OCI-LY1 (cell line): ENCODE data around the gene TXNRD1.

Source experiments
- EZH2 ChIP-seq: fragments of 200-600 bp; sonication (generic), shearing (Covaris generic); IDR thresholded peaks from 2 replicates; pipeline ENCODE4 v1.8.0; 2017; ENCODE audit warnings: borderline replicate concordance, mixed run types, mild to moderate bottlenecking, antibody characterized with exemption, low read length, moderate library complexity, mixed read lengths
- TF ChIP-seq, protein P1 (sequence below): fragments of 200-600 bp; sonication (generic), shearing (Covaris generic); IDR thresholded peaks from 2 replicates; pipeline ENCODE4 v1.5.1; 2017; ENCODE audit warnings: mild to moderate bottlenecking, antibody characterized with exemption, low read length, moderate library complexity, mixed read lengths

DNA sequence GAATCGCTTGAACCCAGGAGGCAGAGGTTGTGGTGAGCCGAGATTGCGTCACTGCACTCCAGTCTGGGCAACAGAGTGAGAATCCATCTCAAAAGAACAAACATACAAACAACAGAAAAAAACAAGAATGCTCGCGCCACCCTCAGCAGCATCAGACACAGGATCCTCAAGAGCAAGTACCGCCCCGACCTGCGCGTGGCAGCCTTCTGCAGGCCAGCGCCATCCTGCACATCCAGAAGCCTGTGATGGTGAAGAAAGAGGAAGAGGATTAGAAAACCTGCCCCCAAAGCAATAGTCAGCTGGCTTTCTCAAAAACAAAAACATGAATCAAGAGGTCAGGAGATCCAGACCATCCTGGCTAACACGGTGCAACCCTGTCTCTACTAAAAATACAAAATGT is 57.9 kb downstream of the TXNRD1 start:
- TF ChIP-seq, protein P1, sequence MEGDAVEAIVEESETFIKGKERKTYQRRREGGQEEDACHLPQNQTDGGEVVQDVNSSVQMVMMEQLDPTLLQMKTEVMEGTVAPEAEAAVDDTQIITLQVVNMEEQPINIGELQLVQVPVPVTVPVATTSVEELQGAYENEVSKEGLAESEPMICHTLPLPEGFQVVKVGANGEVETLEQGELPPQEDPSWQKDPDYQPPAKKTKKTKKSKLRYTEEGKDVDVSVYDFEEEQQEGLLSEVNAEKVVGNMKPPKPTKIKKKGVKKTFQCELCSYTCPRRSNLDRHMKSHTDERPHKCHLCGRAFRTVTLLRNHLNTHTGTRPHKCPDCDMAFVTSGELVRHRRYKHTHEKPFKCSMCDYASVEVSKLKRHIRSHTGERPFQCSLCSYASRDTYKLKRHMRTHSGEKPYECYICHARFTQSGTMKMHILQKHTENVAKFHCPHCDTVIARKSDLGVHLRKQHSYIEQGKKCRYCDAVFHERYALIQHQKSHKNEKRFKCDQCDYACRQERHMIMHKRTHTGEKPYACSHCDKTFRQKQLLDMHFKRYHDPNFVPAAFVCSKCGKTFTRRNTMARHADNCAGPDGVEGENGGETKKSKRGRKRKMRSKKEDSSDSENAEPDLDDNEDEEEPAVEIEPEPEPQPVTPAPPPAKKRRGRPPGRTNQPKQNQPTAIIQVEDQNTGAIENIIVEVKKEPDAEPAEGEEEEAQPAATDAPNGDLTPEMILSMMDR: no peak
- no peak for TF ChIP-seq EZH2
